ENCODE data around the gene RBL2. TPM values are rescaled to one million over a fixed set of nuclear protein-coding genes. Genes with fewer than 3 reads are reported as not detected.

RBL2 gene
- total and polyA plus RNA-seq, 2 donors (not counting 3 experiments of a cell fraction or from before 2014, with no cell fraction given), result 22.5 to 30.7 TPM

GRCh38 chr16:53494636-53495035 is 60.4 kb downstream of the RBL2 start:
- no peaks in the 10 kb centered on the region for H3K27me3 ChIP-seq (ENCODE audit: control insufficient read depth in 2 of 2, insufficient read depth in 2 of 2, low read length in 2 of 2)
- H4K20me1 ChIP-seq (replicated peaks; ENCODE audit: control insufficient read depth, extremely low read depth, insufficient read depth, low read length), result no peaks in the 10 kb centered on the region
- H3K9me3 ChIP-seq (replicated peaks; ENCODE audit: control insufficient read depth, insufficient read depth, low read length), result no peaks in the 10 kb centered on the region
- TF ChIP-seq MAX (IDR thresholded peaks at IDR 0.05; ENCODE audit: insufficient read depth, insufficient read length), result no peak
- TF ChIP-seq FOS (IDR thresholded peaks at IDR 0.05; ENCODE audit: borderline replicate concordance, insufficient read depth, low read length), result no peak
- no peak for TF ChIP-seq EZH2 (IDR thresholded peaks at IDR 0.05; ENCODE audit: borderline replicate concordance, low read depth, low read length, severe bottlenecking)
- TF ChIP-seq POLR2AphosphoS5 (IDR thresholded peaks at IDR 0.05; ENCODE audit: insufficient read depth, low read depth, low read length), result no peak
- TF ChIP-seq MYC (IDR thresholded peaks at IDR 0.05; ENCODE audit: low read depth, low read length), result no peak
- no peak for TF ChIP-seq JUN (IDR thresholded peaks at IDR 0.05; ENCODE audit: borderline replicate concordance, insufficient read depth, insufficient read length, low read depth)
- no peak for TF ChIP-seq GATA2 (IDR thresholded peaks at IDR 0.05; ENCODE audit: insufficient read depth, insufficient read length, low read depth, low read length)
- no peak for TF ChIP-seq CTCF (IDR thresholded peaks at IDR 0.05; ENCODE audit: extremely low read depth in 1 of 2, insufficient read depth in 1 of 2, low read depth in 1 of 2, low read length in 2 of 2)
- TF ChIP-seq POLR2A (IDR thresholded peaks at IDR 0.05; ENCODE audit: low read depth, low read length), result no peak
- intact Hi-C loops (cut with micrococcal nuclease), result no loop called here
- H3K36me3 ChIP-seq (ENCODE audit: control insufficient read depth in 2 of 2, extremely low read depth in 1 of 2, insufficient read depth in 2 of 2, low read length in 2 of 2), result peaks cover 20 to 23% of the 10 kb centered on the region in 2 experiments
- CTCF ChIA-PET, result interaction anchor here (1.1 kb wide), 1 partner anchor 15 kb away, joined by 8 read pairs; no protein-coding TSS in a partner anchor
- no peak overlapping the region for H2AFZ ChIP-seq (ENCODE audit: low read depth, low read length)
- no peaks in the 10 kb centered on the region for H3K79me2 ChIP-seq (ENCODE audit: control insufficient read depth, insufficient read depth, low read length)
- H3K4me2 ChIP-seq (ENCODE audit: insufficient read depth, low read length), result no peak overlapping the region
- POLR2A ChIA-PET, result no interaction called here
- FAIRE-seq (no peak), DNase-seq (ENCODE audit: low read depth, low spot score) (no peak)
- no peaks in the 10 kb centered on the region for H3K9me1 ChIP-seq (replicated peaks; ENCODE audit: control insufficient read depth, extremely low read depth, insufficient read depth, low read length)
- H3K4me1 ChIP-seq (ENCODE audit: control insufficient read depth, extremely low read depth, insufficient read depth, low read length), result no peaks in the 10 kb centered on the region
- H3K9ac ChIP-seq (replicated peaks; ENCODE audit: extremely low read depth, insufficient read depth, low read length), result no peak overlapping the region
- no peak overlapping the region for H3K27ac ChIP-seq (ENCODE audit: insufficient read depth, low read depth, low read length)
- no peak overlapping the region for H3K4me3 ChIP-seq (replicated peaks in 1 of 3; ENCODE audit: insufficient read depth in 1 of 3, low read depth in 1 of 3, low read length in 3 of 3)
- dilution Hi-C loops (cut with MboI; ENCODE audit: extremely low pct_ligation_motif_present, low sequenced_read_pairs), result no loop called here
- no TSS peak for BruUV-seq (replicated peaks)

All from endothelial cell of umbilical vein (primary cell).